Osteoblast (primary cell): ENCODE measurements around the gene IGF2R. TPM values are rescaled to one million over a fixed set of nuclear protein-coding genes. Genes with fewer than 3 reads are reported as not detected.
A peak's percentile ranks its signal among the peaks of the same experiment; 100 is the strongest.

Source experiments
- DNase-seq: peaks from one replicate; pipeline ENCODE4 v3.0.0; 2011; ENCODE audit warnings: low spot score, mixed read lengths; ENCODE audit not compliant: insufficient read length; ENCODE audit errors: missing footprints
- H2AFZ ChIP-seq: 2 replicates; pipeline ENCODE4 v1.6.0; 2011; ENCODE audit warnings: mild to moderate bottlenecking, low read length
- H3K27ac ChIP-seq: 2 replicates; pipeline ENCODE4 v1.5.1; 2011; ENCODE audit warnings: mild to moderate bottlenecking, low read depth, low read length, moderate library complexity
- H3K27me3 ChIP-seq: 2 replicates; pipeline ENCODE4 v1.6.0; 2012; ENCODE audit warnings: mild to moderate bottlenecking, control low read depth, inconsistent platforms, low read length, moderate library complexity; ENCODE audit not compliant: insufficient read depth
- H3K36me3 ChIP-seq: 2 replicates; pipeline ENCODE4 v1.5.1; 2011; ENCODE audit warnings: mild to moderate bottlenecking, low read length, control low read depth, moderate library complexity; ENCODE audit not compliant: insufficient read depth
- H3K4me1 ChIP-seq: 2 replicates; pipeline ENCODE4 v1.5.1; 2011; ENCODE audit warnings: mild to moderate bottlenecking, low read length, control low read depth, moderate library complexity; ENCODE audit not compliant: insufficient read depth
- H3K4me2 ChIP-seq: 2 replicates; pipeline ENCODE4 v1.6.0; 2011; ENCODE audit warnings: mild to moderate bottlenecking, low read length; ENCODE audit not compliant: insufficient read depth
- H3K4me3 ChIP-seq: fragments of 200-600 bp; sonication (generic); 3 replicates; pipeline ENCODE4 v1.5.1; 2012; ENCODE audit warnings: mild to moderate bottlenecking, low read length, inconsistent platforms; ENCODE audit not compliant: insufficient read depth
- H3K79me2 ChIP-seq: 2 replicates; pipeline ENCODE4 v1.6.0; 2012; ENCODE audit warnings: mild to moderate bottlenecking, low read length, control low read depth, inconsistent platforms; ENCODE audit not compliant: insufficient read depth
- H3K9me3 ChIP-seq: 2 replicates; pipeline ENCODE4 v1.5.1; 2011; ENCODE audit warnings: low read depth, low read length, control low read depth
- H4K20me1 ChIP-seq: 2 replicates; pipeline ENCODE4 v1.6.0; 2012; ENCODE audit warnings: mild to moderate bottlenecking, low read length, control low read depth; ENCODE audit not compliant: insufficient read depth
- CTCF ChIP-seq: IDR thresholded peaks from 2 replicates; pipeline ENCODE4 v1.5.1; 2011; ENCODE audit warnings: mild to moderate bottlenecking, low read depth, low read length, moderate library complexity; ENCODE audit errors: extremely low read depth
- total RNA-seq: library from RNA; depleted of rRNA; stranded (reverse); fragments of >200 nt; gene quantifications from 2 replicates; pipeline ENCODE4 v1.2.3, GENCODE V29; 2012

Gene IGF2R
- total RNA-seq, 1 donor = 174 TPM

- no peaks in the 10 kb centered on the region for H3K4me1 ChIP-seq
- H3K27ac ChIP-seq = peak overlapping the region; percentile 25
- peaks cover 82% of the 10 kb centered on the region for H3K36me3 ChIP-seq
- no peak for TF ChIP-seq CTCF
- H2AFZ ChIP-seq = no peak overlapping the region
- no peaks in the 10 kb centered on the region for H3K27me3 ChIP-seq
- no peak for DNase-seq
- no peaks in the 10 kb centered on the region for H3K9me3 ChIP-seq
- H3K4me3 ChIP-seq = no peak overlapping the region
- H3K4me2 ChIP-seq = no peak overlapping the region
- H3K79me2 ChIP-seq = no peaks in the 10 kb centered on the region
- no peaks in the 10 kb centered on the region for H4K20me1 ChIP-seq
Observed at GRCh38 chr6:160063771-160064413, 95.0 kb downstream of the IGF2R start.

- Histone ChIP-seq H3K79me2 (no peaks in the 10 kb centered on the region), H3K36me3 (peaks cover 82% of the 10 kb centered on the region), H3K4me2 (no peak overlapping the region), H2AFZ (no peak overlapping the region), H3K9me3 (no peaks in the 10 kb centered on the region), H4K20me1 (peaks cover 5% of the 10 kb centered on the region), H3K27ac (no peak overlapping the region), H3K4me1 (no peaks in the 10 kb centered on the region), H3K4me3 (no peak overlapping the region), H3K27me3 (no peaks in the 10 kb centered on the region)
- no peak for DNase-seq
- no peak for TF ChIP-seq CTCF
Observed at GRCh38 chr6:160065200-160065599, 96.3 kb downstream of the IGF2R start.

GRCh38 chr6:160067564-160067963 is 98.7 kb downstream of the IGF2R start:
- H3K4me1 ChIP-seq = no peaks in the 10 kb centered on the region
- H3K4me3 ChIP-seq = no peak overlapping the region
- no peak overlapping the region for H3K4me2 ChIP-seq
- H3K27me3 ChIP-seq = no peaks in the 10 kb centered on the region
- no peak for DNase-seq
- no peak for TF ChIP-seq CTCF
- no peak overlapping the region for H3K27ac ChIP-seq
- H2AFZ ChIP-seq = no peak overlapping the region
- peaks cover 5% of the 10 kb centered on the region for H4K20me1 ChIP-seq
- H3K79me2 ChIP-seq = no peaks in the 10 kb centered on the region
- H3K36me3 ChIP-seq = peaks cover 77% of the 10 kb centered on the region
- no peaks in the 10 kb centered on the region for H3K9me3 ChIP-seq

GRCh38 chr6:160068346-160068745 is 99.5 kb downstream of the IGF2R start:
- Histone ChIP-seq H3K9me3 (no peaks in the 10 kb centered on the region), H3K4me2 (no peak overlapping the region), H3K27me3 (no peaks in the 10 kb centered on the region), H2AFZ (no peak overlapping the region), H3K27ac (no peak overlapping the region), H3K4me3 (no peak overlapping the region), H4K20me1 (peaks cover 5% of the 10 kb centered on the region), H3K4me1 (no peaks in the 10 kb centered on the region), H3K36me3 (peaks cover 78% of the 10 kb centered on the region), H3K79me2 (no peaks in the 10 kb centered on the region)
- no peak for DNase-seq
- no peak for TF ChIP-seq CTCF
